ACHN (cell line): ENCODE results near the gene FAM78A.

ENCODE experiments used
- DNase-seq: peaks from one replicate; pipeline ENCODE4 v3.0.0-alpha.2; 2015
- in situ Hi-C: cut with HindIII; loops from 2 replicates; pipeline ENCODE4 v1.10.0; 2017; ENCODE audit warnings: low sequenced_read_pairs, low pct_ligation_motif_present, low pct_unique_long_range_greater_than_20kb

Gene FAM78A, protein sequence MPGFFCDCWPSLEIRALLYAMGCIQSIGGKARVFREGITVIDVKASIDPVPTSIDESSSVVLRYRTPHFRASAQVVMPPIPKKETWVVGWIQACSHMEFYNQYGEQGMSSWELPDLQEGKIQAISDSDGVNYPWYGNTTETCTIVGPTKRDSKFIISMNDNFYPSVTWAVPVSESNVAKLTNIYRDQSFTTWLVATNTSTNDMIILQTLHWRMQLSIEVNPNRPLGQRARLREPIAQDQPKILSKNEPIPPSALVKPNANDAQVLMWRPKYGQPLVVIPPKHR

DNA sequence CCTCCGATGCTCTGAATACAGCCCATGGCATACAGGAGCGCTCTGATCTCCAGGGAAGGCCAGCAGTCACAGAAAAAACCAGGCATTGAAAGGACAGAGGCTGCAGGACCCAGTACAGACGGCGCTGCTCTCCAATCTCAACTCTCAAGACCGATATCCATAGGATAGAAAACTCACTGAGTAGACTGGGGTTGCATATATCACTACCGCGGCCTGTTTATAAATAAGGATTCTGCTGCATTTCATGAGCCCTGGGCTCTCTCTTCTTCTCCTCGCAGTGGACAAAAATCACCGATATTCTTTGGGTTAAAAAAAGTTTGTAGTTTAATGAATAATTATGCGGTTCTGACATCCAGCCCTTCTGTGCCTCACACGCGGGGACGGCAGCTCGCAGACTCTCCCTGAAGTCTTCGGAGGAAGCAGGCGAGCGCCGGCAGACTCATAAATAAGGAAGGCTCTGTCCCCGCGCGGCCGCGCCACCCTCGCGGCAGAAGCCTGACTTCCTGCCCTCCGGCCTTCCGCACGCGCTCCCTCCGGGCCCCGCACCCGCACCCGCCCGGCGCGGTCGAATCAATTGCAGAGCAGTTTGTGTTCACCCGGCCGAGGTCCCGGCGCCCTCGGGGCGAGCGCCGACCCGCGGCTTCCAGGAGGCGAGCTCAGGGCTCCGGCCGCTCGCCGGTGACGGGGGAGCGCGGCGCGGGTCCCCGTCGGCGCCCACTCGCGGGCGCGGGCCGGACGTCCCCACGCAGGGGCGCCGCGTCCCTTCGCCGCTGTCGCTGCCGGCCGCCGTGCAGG, at the start of gene FAM78A:
TSS of gene FAM78A (minus strand) at position 417 of the 795 bp plus-strand sequence. CDS start at position 86, 331 bp downstream.
- DNase-seq, result no peak
- in situ Hi-C loops, result no loop called here

DNA sequence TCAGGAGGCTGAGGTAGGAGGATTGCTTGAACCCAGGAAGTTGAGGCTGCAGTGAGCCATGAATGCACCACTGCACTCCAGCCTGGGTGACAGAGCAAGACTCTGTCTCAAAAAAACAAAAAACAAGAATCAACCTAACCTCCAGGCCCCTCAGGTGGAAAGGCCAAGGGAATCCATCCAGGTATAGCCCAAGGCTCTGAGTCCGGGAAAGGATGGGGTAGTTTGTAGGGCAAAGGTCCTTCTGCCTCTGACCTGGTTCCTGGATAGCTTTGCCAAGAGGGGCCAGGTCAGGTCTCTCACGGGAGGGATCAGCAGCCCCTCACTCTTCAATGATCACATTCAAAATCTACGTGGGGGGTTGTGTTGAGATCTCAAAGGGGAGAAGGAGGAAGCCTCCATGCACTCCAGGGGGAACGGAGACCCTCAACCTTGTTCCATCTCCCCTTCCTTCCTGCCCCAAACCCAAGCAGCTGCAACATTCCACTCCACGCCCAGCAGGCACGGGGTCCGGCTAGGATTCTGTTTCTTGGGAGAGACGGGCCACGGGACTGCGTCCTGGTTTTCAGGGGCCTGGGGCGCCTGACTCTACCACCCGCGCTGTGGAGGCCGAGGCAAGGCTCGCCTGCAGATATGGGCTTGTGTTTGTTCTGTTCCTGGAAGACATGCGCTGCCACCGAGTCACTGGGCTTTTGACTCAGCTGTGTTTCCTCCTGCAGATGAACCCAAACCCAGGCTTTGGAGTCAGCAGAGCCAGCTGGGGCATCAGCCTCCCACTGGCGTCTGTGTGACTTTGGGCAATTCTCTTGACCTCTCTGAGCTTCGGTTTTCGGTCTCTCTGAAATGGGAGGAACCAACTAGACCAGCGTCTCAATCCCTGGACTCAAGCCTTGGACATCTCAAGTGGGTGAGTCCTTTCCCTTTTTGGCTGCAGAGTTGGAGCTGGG, 48.7 kb upstream of the FAM78A start:
- DNase-seq, result no peak
- in situ Hi-C loops, result no loop called here

DNA sequence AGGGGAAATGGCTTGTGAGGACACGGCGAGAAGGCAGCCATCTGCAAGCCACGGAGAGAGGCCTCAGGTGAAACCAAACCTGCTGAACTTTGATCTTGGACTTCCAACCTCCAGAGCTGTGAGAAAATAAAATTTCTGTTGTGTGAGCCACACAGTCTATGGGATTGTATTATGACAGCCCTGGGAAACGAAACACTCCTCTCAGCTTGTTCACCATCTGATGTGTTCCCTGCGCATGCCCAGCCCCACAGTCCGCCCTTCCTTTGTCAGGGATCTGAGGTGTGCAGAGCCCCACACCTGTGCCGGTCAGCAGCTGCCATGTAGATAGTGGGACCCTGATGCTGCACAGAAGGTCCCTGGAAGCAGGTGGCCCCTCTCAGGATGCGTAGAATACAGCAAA, 47.3 kb upstream of the FAM78A start:
- in situ Hi-C loops, result no loop called here
- DNase-seq, result no peak

DNA sequence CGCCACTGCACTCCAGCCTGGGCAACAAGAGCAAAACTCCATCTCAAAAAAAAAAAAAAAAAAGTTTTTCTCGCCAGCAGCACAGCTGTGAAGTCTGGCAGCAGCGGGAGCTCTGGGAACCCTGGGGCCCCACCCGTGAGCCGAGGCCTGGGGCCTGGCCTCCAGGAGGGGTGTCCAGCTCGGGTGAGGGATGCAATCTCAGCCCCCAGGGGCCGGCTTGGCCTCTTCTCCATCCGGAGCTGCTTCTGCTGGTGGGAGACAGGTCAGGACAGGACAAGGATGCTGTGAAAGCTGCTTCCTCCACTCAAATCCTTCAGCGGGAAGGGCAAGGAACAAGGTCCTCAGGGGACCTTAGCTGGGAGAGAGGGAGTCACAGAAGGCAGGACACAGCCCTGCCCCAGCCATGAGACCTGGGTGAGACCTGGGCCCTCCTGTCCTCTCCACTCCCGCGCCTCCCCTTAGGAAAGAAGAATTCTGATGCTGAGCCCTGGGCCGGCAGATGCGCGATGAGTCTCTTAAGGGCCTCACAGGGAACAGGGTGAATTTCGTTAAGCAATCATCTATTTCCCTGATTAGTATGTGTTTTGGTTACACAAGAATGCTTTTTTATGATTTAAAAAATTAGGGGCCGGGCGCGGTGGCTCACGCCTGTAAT, 43.8 kb upstream of the FAM78A start:
- in situ Hi-C loops, result no loop called here
- no peak for DNase-seq

DNA sequence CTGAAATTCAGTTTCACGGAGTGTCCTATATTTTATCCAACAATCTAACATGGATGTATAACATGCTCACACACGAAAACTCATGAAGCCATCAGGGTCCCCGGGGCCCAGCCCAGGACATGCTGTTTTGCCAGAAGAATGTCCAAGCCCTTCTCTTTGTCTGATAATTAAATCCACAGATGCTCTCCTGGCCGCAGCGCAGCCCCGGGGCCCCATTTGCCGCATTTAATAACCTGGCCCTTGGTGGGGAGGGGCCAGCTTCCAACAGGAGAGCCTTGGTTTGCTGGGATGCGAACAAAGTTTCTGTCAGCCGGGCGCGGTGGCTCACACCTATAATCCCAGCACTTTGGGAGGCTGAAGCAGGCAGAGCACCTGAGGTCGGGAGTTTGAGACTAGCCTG, 43.2 kb upstream of the FAM78A start:
- no peak for DNase-seq
- in situ Hi-C loops, result no loop called here

DNA sequence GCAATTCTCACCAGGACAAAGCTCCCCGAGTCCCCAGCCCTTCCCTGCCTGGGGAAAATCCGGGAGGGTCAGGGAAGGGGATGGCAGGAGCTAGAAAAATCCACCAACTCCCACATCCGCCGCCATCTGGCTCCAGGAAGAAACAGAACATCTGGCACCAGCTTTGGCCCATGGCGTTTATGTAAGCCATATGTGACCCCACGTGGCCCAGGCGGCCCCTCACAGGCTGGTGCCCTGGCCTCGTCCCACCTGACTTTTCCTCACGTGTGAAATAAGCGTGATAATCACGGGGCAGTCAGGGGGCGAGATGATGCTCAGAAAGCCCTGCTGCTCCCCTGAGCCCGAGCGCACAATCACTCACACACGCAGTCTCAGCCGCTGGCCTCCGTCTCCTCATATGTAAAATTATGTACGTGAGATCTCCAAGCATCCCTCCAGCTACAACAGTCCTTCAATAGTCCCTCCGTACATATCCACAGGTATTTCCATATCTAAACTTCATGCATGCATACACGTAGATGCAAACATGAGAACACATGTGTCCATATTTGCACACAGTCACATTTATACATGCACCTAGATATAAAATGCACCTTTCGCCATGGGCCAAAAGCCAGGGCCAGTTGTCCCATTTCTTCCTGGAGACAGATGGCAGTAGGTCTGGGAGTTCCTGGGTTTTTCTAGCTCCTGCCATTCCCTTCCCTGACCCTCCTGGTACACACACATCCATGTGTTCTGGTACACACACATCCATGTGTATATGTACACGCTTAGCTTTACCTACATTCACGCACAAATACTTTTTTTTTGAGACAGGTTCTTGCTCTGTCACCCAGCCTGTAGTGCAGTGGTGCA, 42.1 kb upstream of the FAM78A start:
- in situ Hi-C loops, result no loop called here
- DNase-seq, result no peak

DNA sequence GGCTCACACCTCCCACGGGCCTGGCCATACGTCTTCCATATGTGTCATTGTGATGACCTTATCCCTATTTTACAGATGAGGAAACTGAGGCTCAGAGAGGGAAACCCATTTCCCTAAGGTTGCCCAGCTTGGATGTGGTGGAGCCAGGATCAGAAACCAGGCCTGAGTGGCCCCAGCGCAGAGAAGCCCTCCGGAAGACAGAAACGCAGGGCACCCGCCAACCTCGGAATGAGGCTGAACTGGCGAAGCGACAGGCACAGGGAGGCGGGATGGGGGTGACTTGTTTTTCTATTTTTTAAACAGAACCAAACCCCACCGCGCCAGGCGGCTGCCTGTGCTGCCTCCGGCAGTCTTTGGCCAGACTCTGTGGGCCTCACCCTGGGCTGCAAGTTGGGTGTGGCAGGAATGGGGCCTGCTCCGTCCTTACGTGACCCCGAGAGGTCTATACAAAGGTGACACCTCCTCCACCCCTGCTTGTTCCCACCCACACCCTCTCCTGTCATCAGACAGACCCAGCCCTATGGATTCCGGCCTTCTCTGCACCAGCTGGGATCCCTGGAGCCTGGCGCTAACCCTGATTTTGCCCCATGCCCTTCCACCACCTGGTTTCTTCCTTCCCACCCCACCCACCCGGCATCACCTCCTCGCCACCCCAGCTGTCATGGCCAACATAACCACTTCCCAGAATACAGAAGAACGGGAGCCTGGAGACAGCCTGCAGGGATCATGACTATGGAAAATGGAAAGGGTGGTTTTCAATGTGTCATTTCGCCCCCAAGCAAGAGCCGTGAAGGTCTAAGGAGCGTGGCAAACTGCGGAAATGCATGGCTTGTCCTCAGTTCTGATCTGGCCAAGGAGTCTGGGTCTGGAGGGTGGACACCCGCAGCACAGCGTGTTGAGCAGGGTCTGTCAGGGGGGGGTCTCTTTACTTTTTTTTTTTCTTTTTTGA, 36.8 kb upstream of the FAM78A start:
- in situ Hi-C loops, result no loop called here
- DNase-seq, result no peak

DNA sequence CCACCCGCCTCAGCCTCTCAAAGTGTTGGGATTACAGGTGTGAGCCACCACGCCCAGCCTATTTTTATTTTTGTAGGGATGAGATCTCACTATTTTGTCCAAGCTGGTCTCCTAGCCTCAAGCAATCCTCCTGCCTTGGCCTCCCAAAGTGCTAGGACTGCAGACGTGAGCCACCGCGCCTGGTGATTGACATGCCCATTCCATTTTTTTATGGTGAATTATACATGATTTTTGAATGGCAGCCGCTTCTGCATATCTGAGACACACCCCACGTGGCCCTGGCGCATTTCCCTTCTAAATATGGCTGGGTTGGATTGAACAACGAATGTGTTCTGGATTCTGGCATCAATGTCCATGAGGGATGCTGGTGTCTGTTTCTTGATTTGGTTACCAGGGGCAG, 35.9 kb upstream of the FAM78A start:
- in situ Hi-C loops, result no loop called here
- DNase-seq, result no peak

DNA sequence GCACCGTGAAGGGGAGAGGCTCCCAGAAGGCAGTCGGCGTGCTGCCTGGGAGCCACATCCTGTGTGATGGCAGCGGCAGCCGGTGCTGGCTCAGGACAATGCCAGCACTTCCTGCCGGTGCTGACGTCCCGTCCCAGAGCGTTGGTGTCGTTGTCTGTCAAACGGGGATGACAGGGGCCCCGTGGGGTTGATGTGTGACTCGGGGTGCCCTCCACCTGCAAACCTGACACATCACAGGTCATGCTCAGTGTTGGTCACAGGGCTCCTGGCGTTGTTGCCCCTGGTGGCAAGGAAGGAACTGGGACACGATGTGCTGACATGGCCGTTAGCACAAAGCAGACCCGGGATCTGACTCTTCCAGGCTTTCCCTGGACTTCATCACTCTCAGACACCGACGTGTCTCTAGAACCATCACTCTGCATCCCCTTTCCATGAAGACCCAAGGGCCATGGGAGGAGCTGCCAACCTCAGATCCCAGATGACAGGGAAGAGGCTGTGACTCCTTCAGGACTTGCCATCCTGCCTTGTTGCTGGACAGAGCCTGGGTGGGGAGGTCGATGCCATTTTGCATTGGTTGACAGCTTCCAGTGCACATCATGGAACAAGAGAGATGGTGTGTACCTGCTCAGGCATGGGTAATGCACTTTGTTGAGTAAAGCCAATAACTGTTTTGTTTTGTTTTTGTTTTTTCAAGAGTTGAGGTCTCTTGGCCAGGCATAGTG, 34.7 kb upstream of the FAM78A start:
- no peak for DNase-seq
- in situ Hi-C loops, result no loop called here

DNA sequence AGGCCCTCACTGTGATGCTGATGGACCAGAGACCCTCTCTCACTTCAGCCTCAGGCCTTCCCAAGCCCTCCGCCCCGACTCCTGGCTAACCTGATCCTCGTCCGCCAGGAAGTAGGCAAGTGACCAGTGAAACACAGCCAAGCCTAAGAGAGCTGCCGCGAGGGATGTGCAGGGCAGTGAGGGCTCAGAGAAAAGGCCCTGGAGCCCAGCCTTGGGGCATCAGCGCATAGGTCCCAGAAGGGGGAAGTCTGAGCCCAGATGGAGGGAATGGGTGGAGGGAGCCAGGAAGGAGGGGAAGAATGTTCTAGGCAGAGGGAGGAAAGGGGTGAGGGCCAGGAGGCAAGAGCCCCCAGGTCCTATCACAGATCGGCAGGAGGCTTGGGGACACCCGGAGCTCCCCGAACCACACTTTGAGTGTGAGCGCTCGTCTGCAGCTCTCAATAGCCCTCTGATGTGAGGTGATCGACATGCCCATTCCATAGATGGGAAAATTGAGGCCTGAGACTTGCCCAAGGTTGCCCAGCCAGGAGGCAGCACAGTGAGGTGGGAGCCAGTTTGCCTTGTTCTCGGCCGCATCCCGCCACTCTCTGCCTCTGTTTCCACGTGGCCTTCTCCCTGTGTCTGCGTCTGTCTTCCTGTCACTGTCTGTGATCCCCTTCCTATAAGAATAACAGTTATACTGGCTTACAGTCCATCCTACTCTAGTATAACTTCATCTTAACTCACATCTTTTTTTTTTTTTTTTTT, 33.4 kb upstream of the FAM78A start:
- in situ Hi-C loops, result no loop called here
- DNase-seq, result no peak

DNA sequence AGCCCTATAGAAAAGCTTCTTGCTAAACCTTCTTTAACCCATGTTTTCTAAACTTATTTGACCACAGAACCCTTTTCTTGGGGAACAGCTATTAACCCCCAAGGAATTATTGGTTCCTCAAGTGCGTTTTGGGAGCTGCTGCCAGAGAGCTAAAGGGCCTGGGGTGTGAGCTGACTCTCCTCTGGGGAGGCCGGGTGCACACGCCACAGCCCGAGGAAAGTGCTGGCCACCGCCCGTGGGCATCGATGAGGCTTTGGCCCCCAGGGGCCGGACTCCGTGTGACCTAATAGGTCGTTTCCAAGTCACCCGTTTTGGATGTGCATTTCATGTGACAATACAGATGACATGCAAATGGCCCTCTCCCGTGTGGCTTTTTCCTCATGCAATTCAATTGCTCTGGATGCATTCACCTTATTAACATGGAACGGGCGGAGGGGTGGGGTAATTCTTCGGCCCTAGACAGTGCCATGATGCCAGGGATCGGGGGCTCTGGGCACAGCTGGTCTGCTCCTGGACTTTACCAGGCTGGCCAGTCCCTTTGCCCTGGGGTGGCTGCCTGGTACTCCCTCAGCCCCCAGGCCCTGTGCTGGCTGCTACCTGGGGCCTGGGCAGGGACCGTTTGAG, 32.7 kb upstream of the FAM78A start:
- no peak for DNase-seq
- in situ Hi-C loops, result no loop called here

DNA sequence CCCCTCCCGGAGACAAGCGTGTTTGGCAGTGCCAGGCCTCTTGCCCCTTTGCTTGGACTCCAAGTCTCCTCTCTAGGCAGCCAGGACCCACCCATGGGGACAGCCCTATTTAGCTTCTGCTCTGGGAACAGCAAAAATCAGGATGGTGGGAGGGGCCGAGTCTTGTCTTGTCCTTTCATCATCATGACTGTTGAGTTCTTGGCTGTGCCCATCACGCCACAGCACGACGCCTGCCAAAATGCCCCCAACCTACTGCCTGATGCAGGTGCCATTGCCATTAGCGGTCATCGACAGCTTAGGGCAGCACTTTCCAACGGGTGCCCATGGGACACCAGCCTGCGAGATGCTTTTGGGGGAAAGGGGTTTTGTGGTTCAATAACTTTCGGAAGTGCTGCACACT, 32.1 kb upstream of the FAM78A start:
- in situ Hi-C loops, result no loop called here
- DNase-seq, result no peak

DNA sequence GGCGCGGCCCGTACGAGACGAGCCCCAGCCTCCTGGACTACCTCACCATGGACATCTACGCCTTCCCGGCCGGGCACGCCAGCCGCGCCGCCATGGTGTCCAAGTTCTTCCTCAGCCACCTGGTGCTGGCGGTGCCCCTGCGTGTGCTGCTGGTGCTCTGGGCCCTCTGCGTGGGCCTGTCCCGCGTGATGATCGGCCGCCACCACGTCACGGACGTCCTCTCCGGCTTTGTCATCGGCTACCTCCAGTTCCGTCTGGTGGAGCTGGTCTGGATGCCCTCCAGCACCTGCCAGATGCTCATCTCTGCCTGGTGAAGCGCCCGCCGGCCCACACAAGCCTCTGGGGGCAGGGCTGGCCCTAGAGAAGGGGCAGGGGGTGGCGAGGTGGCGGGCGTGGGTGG, 31.7 kb upstream of the FAM78A start:
- no peak for DNase-seq

DNA sequence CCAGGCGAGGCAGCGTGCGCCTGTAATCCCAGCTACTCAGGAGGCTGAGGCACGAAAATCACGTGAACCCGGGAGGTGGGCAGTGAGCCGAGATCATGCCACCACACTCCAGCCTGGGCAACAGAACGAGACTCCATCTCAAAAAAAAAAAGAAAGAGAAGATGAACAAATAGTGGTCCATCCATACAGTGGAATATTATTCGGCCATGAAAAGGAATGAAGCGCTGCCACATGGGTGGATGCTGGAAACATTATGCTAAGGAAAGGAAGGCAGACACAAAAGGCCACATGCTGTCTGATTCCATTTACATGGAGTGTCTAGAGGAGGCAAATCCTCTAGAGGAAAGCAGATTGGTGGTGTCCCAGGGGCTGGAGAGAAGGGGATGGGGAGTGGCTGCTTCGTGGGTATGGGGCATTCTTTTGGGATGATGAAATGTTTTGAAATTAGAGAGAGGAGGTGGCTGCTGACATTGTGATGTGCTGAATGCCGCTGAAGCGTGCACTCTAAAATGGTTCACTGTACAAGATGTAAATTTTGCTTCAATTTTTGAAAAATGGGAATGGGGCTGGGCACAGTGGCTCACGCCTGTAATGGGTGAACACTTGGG, 30.2 kb upstream of the FAM78A start:
- in situ Hi-C loops, result no loop called here
- no peak for DNase-seq

More for the DNA sequence above, 31.7 kb upstream of the FAM78A start:
- in situ Hi-C loops, result no loop called here
